Measurements from ENCODE around the gene MTUS2.

DNA sequence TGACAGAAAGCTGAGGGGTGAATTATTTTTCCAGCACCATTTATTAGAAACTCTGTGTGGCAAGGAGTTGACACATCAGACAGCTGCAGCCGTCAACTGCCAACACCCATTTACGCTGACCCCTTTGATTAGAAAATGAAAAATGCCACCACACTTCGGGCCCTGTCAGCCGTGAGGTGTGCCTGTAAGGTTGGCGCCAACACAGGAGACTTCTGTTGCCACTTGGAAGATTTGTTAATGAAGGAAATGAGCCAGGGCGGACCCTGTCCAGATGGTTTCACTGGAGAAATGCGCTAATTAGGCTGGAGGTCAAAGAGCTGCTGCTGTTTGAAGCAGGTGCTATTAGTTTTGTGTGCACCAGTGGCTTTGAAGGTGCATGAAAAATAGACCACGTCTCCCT is 297.5 kb downstream of the MTUS2 start:
- TF ChIP-seq TARDBP (IDR thresholded peaks at IDR 0.05) (no peak), HDGF (IDR thresholded peaks at IDR 0.05; ENCODE audit: borderline replicate concordance) (no peak), FOXK2 (IDR thresholded peaks at IDR 0.05) (no peak), NFRKB (IDR thresholded peaks at IDR 0.05) (no peak), ELF4 (IDR thresholded peaks at IDR 0.05) (no peak), ZNF384 (IDR thresholded peaks at IDR 0.05) (no peak), FOXA1 (IDR thresholded peaks at IDR 0.05) (no peak), FOXM1 (IDR thresholded peaks at IDR 0.05; ENCODE audit: borderline replicate concordance) (no peak)

Data from HEK293T (cell line).